ENCODE measurements around the gene RHEB. TPM values are rescaled to one million over a fixed set of nuclear protein-coding genes. Genes with fewer than 3 reads are reported as not detected.

Gene RHEB
- total RNA-seq, 1 experiment from 2014 or later: 114 TPM

DNA sequence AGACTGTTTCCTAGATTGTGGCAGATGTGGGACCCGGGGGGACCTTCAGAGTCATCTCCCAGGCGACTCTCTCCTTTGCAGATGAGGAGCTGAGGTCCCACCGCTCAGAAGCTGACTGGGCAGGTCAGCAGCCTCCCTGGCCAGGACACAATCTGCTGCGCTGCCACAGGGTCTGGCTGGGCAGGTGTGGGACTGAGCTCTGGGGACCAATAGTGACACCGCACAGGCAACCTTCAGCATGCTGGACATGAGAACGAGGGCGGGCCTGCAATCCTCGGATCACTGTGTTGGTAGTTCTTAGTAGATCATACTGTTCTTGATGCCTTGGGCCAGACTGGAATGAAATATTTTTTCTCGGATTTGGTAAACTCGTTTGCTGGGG, 59.2 kb downstream of the RHEB start:
- Histone ChIP-seq H3K27ac (ENCODE audit: insufficient read length, low read depth, low read length) (no peak overlapping the region), H3K4me2 (ENCODE audit: insufficient read depth, insufficient read length, low read length) (no peak overlapping the region)
- WGBS (ENCODE audit: extremely low coverage, insufficient read length, low lambda C conversion rate): no CpG with 5 or more reads among the region's 10 CpGs

More for the DNA sequence above, 59.2 kb downstream of the RHEB start:
- peak overlapping the region; percentile 69 for H3K18ac ChIP-seq (ENCODE audit: insufficient read length, low read depth, low read length)
- no peak overlapping the region for H3K4me3 Mint-ChIP-seq
- no peak overlapping the region for H3K56ac ChIP-seq (ENCODE audit: insufficient read length, low read depth, low read length)
- H3K27me3 Mint-ChIP-seq (ENCODE audit: low read depth): peaks cover 3% of the 10 kb centered on the region; the same call in 1 of the 2 replicates
- H3K4me1 Mint-ChIP-seq: peaks cover 60 to 64% of the 10 kb centered on the region in 2 experiments
- no peaks in the 10 kb centered on the region for H4K20me1 ChIP-seq (ENCODE audit: control insufficient read depth, insufficient read depth, insufficient read length)
- peaks cover 41 to 42% of the 10 kb centered on the region in 2 experiments for H3K9me3 Mint-ChIP-seq
- no peak for DNase-seq
- no peaks in the 10 kb centered on the region for H3K79me2 ChIP-seq (ENCODE audit: insufficient read depth, low read length)
- H3K27ac Mint-ChIP-seq: peak overlapping the region in 1 of 3 experiments; percentile 10; a peak in 2 of 7 replicates
- no peak overlapping the region for H2AFZ ChIP-seq (ENCODE audit: low read length)
- H3K9me3 ChIP-seq (ENCODE audit: control insufficient read depth, low read depth, low read length): no peaks in the 10 kb centered on the region
- peak overlapping the region; percentile 75; the same call in 1 of the 2 replicates for H3K14ac ChIP-seq (ENCODE audit: insufficient read depth, low read length)
- H2BK120ac ChIP-seq (ENCODE audit: low read depth, low read length, poor library complexity, severe bottlenecking): no peak overlapping the region
- no peak overlapping the region for H4K8ac ChIP-seq (replicated peaks; ENCODE audit: insufficient read length, low read depth, low read length)
- no peak overlapping the region for H2BK5ac ChIP-seq (ENCODE audit: insufficient read length, low read length)
- H3K9ac ChIP-seq (ENCODE audit: extremely low read depth, insufficient read length, low read length): no peak overlapping the region
- H2BK15ac ChIP-seq (ENCODE audit: low read depth, low read length): no peak overlapping the region
- no peak overlapping the region for H2AK5ac ChIP-seq (ENCODE audit: insufficient read length, low read length)
- TF ChIP-seq, protein P1, sequence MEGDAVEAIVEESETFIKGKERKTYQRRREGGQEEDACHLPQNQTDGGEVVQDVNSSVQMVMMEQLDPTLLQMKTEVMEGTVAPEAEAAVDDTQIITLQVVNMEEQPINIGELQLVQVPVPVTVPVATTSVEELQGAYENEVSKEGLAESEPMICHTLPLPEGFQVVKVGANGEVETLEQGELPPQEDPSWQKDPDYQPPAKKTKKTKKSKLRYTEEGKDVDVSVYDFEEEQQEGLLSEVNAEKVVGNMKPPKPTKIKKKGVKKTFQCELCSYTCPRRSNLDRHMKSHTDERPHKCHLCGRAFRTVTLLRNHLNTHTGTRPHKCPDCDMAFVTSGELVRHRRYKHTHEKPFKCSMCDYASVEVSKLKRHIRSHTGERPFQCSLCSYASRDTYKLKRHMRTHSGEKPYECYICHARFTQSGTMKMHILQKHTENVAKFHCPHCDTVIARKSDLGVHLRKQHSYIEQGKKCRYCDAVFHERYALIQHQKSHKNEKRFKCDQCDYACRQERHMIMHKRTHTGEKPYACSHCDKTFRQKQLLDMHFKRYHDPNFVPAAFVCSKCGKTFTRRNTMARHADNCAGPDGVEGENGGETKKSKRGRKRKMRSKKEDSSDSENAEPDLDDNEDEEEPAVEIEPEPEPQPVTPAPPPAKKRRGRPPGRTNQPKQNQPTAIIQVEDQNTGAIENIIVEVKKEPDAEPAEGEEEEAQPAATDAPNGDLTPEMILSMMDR (conservative IDR thresholded peaks at IDR 0.05): no peak
- peaks cover 40 to 51% (median 41%) of the 10 kb centered on the region in 3 experiments for H3K36me3 Mint-ChIP-seq (ENCODE audit: insufficient read depth in 1 of 3, low read depth in 3 of 3)
- no peak overlapping the region for H2BK12ac ChIP-seq (ENCODE audit: insufficient read length, low read depth, low read length)
- H3K23ac ChIP-seq (ENCODE audit: insufficient read length, low read depth, low read length): no peak overlapping the region
- H2BK20ac ChIP-seq (ENCODE audit: low read depth, low read length, poor library complexity, severe bottlenecking): no peak overlapping the region
- H3K23me2 ChIP-seq (ENCODE audit: insufficient read length, low read depth, low read length, poor library complexity, severe bottlenecking): no peaks in the 10 kb centered on the region
- peaks cover 8% of the 10 kb centered on the region; the same call in 1 of the 2 replicates for H3K4me1 ChIP-seq (ENCODE audit: insufficient read depth, low read length)
- no peak overlapping the region for H3T11ph ChIP-seq (ENCODE audit: low read length)
- H3K4ac ChIP-seq (ENCODE audit: low read depth, low read length): no peak overlapping the region
- H4K5ac ChIP-seq (ENCODE audit: insufficient read length, low read depth, low read length): no peak overlapping the region
- H3K79me1 ChIP-seq (ENCODE audit: insufficient read depth, low read depth, low read length, poor library complexity, severe bottlenecking): no peaks in the 10 kb centered on the region
- H3K27me3 ChIP-seq (ENCODE audit: insufficient read depth, low read length): no peaks in the 10 kb centered on the region
- H4K91ac ChIP-seq (ENCODE audit: insufficient read length, low read depth, low read length): no peak overlapping the region

All from H9 (cell line).